Tibial artery (tissue), 4 donors: ENCODE measurements around the gene ANP32D.
"Not testable (repeated sequence)": the region's sequence is repeated elsewhere in the genome, so short reads cannot be mapped to it uniquely, and the experiment has no call there.

ENCODE experiments used
- DNase-seq, 2 donors: peaks; one replicate each; pipeline ENCODE4 v3.0.0-alpha.2; 2019
- H3K27ac ChIP-seq, 2 donors: fragments of 200-600 bp; sonication (generic) in 1 of 2; 1 replicate in 1 of 2; 2 replicates in 1 of 2; pipeline ENCODE4 v1.5.1; 2018 to 2019; ENCODE audit warnings: mild to moderate bottlenecking in 1 of 2
- H3K27me3 ChIP-seq, 2 donors: fragments of 200-600 bp; sonication (generic) in 1 of 2; one replicate each; pipeline versions ENCODE4 v1.5.1 to v1.6.0; 2016 to 2019
- H3K36me3 ChIP-seq, 3 donors: fragments of 200-600 bp; sonication (generic) in 2 of 3; one replicate each; pipeline ENCODE4 v1.5.1; 2016 to 2019; ENCODE audit warnings: mild to moderate bottlenecking in 2 of 3
- H3K4me1 ChIP-seq, 4 donors: fragments of 200-600 bp; sonication (generic) in 2 of 4; 1 replicate in 3 of 4; 2 replicates in 1 of 4; pipeline ENCODE4 v1.5.1; 2016 to 2019
- H3K4me3 ChIP-seq, 2 donors: fragments of 200-600 bp; sonication (generic) in 1 of 2; 1 replicate in 1 of 2; 2 replicates in 1 of 2; pipeline ENCODE4 v1.5.1; 2018 to 2019; ENCODE audit warnings: mild to moderate bottlenecking in 2 of 2
- H3K9me3 ChIP-seq, 3 donors: fragments of 200-600 bp; sonication (generic) in 1 of 3; one replicate each; pipeline ENCODE4 v1.5.1; 2016 to 2019
- intact Hi-C: fragments of 100-400 bp; cut with DNase I; formaldehyde crosslinking; loops from one replicate; pipeline ENCODE4 v1.15.0; 2023; ENCODE audit warnings: low total_unique reads
- TF ChIP-seq, protein P1 (sequence below), 2 experiments: fragments of 200-600 bp in 1 of 2; fragments of 450-650 bp in 1 of 2; IDR thresholded peaks; one replicate each; pipeline ENCODE4 v1.5.1; 2017 to 2019; ENCODE audit warnings: antibody characterized with exemption in 2 of 2, mild to moderate bottlenecking in 1 of 2, moderate library complexity in 1 of 2

Gene ANP32D

DNA sequence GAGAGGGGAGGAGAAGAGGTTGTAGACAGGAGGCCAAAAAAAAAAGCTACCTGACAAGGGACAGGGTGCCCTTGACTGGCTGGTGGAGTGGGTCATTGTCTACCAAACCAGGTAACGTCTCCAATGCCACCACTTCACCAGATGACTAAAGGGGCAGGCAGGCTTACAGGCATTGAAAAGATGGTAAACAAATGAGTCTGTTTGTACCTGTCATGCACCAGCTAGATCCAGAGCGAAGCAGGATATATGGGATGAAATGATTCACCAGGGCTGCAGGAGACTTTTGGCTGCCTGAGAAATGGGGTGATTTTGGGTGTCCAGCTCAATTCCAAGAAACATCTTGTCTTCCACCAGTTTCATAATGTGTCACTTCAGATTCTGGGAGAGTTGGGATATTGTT, 13.9 kb downstream of the ANP32D start:
- DNase-seq = no peak
- H3K36me3 ChIP-seq = no peaks in the 10 kb centered on the region
- no peaks in the 10 kb centered on the region for H3K9me3 ChIP-seq
- TF ChIP-seq, protein P1, sequence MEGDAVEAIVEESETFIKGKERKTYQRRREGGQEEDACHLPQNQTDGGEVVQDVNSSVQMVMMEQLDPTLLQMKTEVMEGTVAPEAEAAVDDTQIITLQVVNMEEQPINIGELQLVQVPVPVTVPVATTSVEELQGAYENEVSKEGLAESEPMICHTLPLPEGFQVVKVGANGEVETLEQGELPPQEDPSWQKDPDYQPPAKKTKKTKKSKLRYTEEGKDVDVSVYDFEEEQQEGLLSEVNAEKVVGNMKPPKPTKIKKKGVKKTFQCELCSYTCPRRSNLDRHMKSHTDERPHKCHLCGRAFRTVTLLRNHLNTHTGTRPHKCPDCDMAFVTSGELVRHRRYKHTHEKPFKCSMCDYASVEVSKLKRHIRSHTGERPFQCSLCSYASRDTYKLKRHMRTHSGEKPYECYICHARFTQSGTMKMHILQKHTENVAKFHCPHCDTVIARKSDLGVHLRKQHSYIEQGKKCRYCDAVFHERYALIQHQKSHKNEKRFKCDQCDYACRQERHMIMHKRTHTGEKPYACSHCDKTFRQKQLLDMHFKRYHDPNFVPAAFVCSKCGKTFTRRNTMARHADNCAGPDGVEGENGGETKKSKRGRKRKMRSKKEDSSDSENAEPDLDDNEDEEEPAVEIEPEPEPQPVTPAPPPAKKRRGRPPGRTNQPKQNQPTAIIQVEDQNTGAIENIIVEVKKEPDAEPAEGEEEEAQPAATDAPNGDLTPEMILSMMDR (IDR thresholded peaks at IDR 0.05) = no peak
- no peaks in the 10 kb centered on the region for H3K27me3 ChIP-seq
- intact Hi-C loops = no loop called here
- H3K4me3 ChIP-seq = no peak overlapping the region
- no peaks in the 10 kb centered on the region for H3K4me1 ChIP-seq
- H3K27ac ChIP-seq = no peak overlapping the region

- Histone ChIP-seq H3K4me3 (no peak overlapping the region), H3K4me1 (no peaks in the 10 kb centered on the region)
- DNase-seq = no peak
Observed at GRCh38 chr12:48486679-48487078, 14.3 kb downstream of the ANP32D start.

DNA sequence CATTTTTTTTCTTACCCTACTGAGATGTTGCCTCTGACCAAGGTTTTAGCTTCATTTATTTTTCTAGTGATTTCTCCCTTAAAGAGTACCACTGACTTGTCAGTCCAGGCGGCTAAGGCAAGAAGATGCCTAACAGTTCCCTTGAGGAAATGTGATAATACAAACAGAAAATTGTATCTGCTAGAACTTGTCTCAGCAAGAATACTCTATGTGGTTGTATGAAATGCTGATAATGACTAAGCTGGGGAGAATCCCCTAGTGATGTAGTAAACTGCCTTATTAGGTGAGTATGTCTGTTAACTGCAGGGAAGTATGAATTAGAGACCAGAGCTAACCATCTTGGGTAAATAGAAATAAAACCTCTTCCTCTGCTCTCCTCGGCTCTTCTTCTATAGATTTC, 16.7 kb downstream of the ANP32D start:
- no peak for DNase-seq
- no peaks in the 10 kb centered on the region for H3K4me1 ChIP-seq
- H3K9me3 ChIP-seq = no peaks in the 10 kb centered on the region
- TF ChIP-seq, protein P1 (IDR thresholded peaks at IDR 0.05) = no peak
- intact Hi-C loops = no loop called here
- no peaks in the 10 kb centered on the region for H3K36me3 ChIP-seq
- H3K27me3 ChIP-seq = no peaks in the 10 kb centered on the region
- H3K4me3 ChIP-seq = no peak overlapping the region
- no peak overlapping the region for H3K27ac ChIP-seq

More at GRCh38 chr12:48486679-48487078, 14.3 kb downstream of the ANP32D start:
- H3K27me3 ChIP-seq = no peaks in the 10 kb centered on the region
- TF ChIP-seq, protein P1 (IDR thresholded peaks at IDR 0.05) = no peak
- intact Hi-C loops = no loop called here
- H3K9me3 ChIP-seq = no peaks in the 10 kb centered on the region
- H3K27ac ChIP-seq = no peak overlapping the region
- no peaks in the 10 kb centered on the region for H3K36me3 ChIP-seq

DNA sequence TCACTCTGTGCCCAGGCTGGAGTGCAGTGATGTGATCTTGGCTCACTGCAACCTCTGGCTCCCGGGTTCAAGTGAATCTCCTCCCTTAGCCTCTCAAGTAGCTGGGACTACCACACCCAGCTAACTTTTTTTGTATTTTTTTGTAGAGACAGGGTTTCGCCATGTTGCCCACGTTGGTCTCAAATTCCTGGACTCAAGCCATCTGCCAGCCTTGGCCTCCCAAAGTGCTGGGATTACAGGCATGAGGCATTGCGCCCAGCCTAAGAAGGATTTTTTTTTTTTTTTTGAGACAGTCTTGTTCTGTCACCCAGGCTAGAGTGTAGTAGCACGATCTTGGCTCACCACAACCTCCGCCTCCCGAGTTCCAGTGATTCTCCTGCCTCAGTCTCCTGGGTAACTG, 17.1 kb downstream of the ANP32D start:
- H3K27ac ChIP-seq, H3K9me3 ChIP-seq, intact Hi-C loops, H3K27me3 ChIP-seq, H3K4me3 ChIP-seq, DNase-seq, H3K4me1 ChIP-seq, H3K36me3 ChIP-seq: not testable (repeated sequence)

DNA sequence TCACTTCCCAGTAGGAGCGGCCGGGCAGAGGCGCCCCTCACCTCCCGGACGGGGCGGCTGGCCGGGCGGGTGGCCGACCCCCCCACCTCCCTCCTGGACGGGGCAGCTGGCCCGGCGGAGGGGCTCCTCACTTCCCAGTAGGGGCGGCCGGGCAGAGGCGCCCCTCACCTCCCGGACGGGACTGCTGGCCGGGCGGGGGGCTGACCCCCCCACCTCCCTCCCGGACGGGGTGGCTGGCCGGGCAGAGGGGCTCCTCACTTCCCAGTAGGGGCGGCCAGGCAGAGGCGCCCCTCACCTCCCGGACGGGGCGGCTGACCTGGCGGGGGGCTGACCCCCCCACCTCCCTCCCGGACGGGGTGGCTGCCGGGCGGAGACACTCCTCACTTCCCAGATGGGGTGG, 27.9 kb downstream of the ANP32D start:
- H3K27me3 ChIP-seq = not testable (repeated sequence)

GRCh38 chr12:48506836-48507235, 34.5 kb downstream of the ANP32D start:
- H3K4me1 ChIP-seq = not testable (repeated sequence)

More for the DNA sequence above, 27.9 kb downstream of the ANP32D start:
- intact Hi-C loops, H3K9me3 ChIP-seq, H3K36me3 ChIP-seq, H3K27ac ChIP-seq, H3K4me3 ChIP-seq, DNase-seq, H3K4me1 ChIP-seq: not testable (repeated sequence)

DNA sequence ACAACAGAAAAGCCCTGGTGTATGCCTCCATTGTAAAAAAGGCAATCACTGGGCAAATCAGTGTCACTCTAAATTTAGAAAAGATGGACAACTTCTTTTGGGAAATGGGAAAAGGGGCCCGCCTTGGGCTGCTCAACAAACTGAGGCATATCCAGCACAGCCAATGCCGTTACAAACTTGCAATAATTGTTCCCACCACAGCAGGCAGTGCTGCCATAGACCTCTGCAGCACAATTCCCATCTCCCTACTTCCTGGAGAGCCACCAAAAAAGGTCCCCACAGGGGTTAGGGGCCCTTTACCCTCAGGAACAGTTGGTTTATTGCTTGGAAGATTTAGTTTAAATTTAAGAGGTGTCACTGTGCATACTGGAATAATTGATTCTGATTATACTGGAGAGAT, 36.6 kb downstream of the ANP32D start:
- H3K27ac ChIP-seq = no peak overlapping the region
- H3K4me1 ChIP-seq = no peaks in the 10 kb centered on the region
- no peaks in the 10 kb centered on the region for H3K27me3 ChIP-seq
- H3K9me3 ChIP-seq = no peaks in the 10 kb centered on the region
- H3K4me3 ChIP-seq = no peak overlapping the region
- TF ChIP-seq, protein P1 (IDR thresholded peaks at IDR 0.05) = no peak
- no peaks in the 10 kb centered on the region for H3K36me3 ChIP-seq
- no peak for DNase-seq
- intact Hi-C loops = no loop called here

More at GRCh38 chr12:48506836-48507235, 34.5 kb downstream of the ANP32D start:
- H3K9me3 ChIP-seq, H3K27ac ChIP-seq, H3K27me3 ChIP-seq, H3K36me3 ChIP-seq, intact Hi-C loops, H3K4me3 ChIP-seq, DNase-seq: not testable (repeated sequence)
